Daoy (cell line): ENCODE data around the gene FBXL15. TPM values are rescaled to one million over a fixed set of nuclear protein-coding genes. Genes with fewer than 3 reads are reported as not detected.

Experiments used
- DNase-seq: peaks from one replicate; pipeline ENCODE4 v3.0.0-alpha.2; 2015; ENCODE audit warnings: low read depth
- total RNA-seq: library from RNA; depleted of rRNA; stranded (reverse); fragments of >200 nt; shearing (Covaris generic); gene quantifications from 2 replicates; pipeline ENCODE4 v1.2.3, GENCODE V29; 2014

Gene FBXL15
- total RNA-seq, 1 experiment from 2014 or later, result 8.1 TPM

- DNase-seq, result no peak
Measured at GRCh38 chr10:102398172-102399020, 22.2 kb upstream of the FBXL15 start.

GRCh38 chr10:102399217-102400021 is 21.2 kb upstream of the FBXL15 start:
- peak; percentile 89 for DNase-seq

GRCh38 chr10:102400076-102400475 is 20.6 kb upstream of the FBXL15 start:
- no peak for DNase-seq

DNA sequence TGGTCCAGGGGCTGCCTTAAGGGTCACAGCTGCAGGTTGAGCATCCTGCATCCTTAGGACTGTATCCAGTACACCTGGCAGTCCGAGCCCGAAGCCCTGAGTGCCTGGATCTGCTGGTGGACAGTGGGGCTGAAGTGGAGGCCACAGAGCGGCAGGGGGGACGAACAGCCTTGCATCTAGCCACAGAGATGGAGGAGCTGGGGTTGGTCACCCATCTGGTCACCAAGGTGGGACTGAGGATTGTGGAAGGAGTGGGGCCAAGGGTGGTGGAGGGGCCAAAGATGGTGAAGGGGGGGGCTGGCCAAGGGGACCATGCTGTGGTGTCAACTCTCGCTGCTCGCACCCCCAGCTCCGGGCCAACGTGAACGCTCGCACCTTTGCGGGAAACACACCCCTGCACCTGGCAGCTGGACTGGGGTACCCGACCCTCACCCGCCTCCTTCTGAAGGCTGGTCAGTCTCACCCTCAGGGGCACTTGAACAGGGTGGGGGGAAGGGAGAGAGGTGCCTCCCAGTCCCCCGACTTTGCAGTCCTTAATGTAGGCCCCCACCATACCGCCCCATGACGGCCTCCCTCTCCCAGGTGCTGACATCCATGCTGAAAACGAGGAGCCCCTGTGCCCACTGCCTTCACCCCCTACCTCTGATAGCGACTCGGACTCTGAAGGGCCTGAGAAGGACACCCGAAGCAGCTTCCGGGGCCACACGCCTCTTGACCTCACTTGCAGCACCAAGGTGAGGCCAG is 19.9 kb upstream of the FBXL15 start:
- DNase-seq, result no peak

GRCh38 chr10:102401342-102401654 is 19.3 kb upstream of the FBXL15 start:
- no peak for DNase-seq

- peak; percentile 68 for DNase-seq
Measured at GRCh38 chr10:102401735-102402511, 18.7 kb upstream of the FBXL15 start.

- no peak for DNase-seq
Measured at GRCh38 chr10:102402512-102402896, 18.1 kb upstream of the FBXL15 start.

DNA sequence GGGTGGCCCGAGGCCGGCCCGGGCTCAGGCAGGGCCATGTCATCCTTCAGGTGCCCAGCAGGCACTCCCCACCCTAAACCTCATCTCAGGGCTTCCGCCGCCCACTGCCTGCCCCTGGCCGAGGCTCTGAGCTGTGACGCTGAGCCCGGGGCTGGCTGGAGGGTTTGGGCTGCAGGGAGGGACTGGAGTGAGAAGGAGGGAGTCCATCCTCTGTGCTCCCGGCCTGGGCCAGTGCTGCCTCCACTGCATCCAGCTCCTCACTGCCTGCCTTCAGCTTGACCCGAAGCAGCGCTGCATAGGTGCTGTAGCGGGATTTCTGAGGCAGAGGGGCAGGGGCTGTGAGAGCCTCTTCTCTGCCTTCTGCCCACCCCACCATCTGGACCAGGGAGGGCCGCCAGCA is 17.5 kb upstream of the FBXL15 start:
- no peak for DNase-seq

- no peak for DNase-seq
Measured at GRCh38 chr10:102404361-102405107, 16.1 kb upstream of the FBXL15 start.

DNA sequence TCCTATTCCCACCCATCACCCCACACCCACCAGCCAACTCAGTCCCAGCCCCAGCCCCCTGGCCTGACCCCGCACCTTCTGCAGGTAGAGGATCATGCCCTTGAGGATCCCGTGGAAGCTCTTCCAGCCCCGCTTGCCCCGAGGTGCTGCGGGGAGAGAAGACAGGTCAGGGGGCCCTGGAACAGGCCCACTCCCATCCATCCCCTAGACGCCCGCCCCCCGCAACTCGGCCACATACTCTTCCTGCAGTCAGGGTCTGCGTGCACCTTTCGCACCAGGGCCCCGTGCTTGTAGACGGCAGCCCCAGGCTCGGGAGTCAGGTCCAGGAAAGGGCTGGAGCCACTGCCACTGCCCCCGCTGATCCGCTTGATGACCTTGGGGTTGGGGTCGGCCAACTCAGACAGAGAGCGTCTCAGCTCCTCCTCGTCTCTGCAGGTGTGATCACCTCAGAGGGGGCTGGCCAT is 15.5 kb upstream of the FBXL15 start:
- DNase-seq, result no peak

DNA sequence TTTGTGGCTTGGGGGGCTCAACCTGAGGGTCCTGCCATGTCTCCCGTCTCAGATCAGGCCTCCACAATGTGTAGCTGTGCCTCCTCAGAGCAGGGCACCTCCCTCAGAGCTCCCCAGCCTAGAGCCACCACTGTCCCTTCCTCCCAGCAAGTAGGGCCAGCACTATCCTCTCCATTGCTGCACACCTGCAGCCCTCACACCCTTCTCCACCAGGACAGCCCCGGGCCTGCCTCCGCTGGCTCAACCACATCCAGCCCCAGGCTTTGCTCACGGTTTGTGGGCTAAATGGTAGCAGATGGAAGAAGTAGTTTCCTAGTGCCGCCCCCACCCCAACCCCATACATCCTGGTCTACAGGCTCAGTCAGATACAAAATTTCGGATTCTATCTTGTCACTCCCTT is 15.0 kb upstream of the FBXL15 start:
- DNase-seq, result no peak

- DNase-seq, result no peak
Measured at GRCh38 chr10:102406815-102407214, 13.8 kb upstream of the FBXL15 start.

DNA sequence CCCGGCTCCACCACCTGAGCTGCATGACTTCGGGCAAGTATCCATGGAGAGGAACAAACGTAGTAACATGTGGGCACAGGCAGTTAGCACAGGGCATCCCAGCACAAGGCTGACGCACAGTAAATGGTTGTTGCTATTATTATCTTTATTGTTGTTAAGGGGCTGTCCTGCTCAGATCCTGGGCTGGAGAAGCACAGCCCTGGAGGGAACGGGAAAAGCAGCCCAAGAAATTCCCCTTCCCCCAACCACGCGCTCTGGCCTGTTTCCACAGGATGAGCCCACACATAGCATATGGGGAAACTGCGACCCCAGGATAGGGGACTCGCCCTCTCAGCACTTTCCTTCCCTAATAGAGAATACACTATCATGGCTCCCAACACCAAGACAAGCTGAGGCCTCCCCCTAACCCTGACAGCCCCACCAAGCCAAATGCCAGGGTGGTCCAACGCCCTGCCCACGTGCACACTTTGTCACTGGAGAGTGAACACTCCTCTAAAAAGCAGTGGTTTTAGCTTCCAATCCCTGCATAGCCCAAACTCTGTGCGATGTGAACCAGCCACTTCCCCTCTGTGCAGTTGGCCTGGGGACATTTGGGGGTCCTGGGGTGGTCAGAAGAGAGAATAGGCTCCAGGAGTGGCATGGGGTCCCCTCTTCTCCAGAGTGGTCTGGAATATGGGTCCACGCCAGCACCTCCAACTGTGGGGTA is 13.1 kb upstream of the FBXL15 start:
- DNase-seq, result no peak

DNA sequence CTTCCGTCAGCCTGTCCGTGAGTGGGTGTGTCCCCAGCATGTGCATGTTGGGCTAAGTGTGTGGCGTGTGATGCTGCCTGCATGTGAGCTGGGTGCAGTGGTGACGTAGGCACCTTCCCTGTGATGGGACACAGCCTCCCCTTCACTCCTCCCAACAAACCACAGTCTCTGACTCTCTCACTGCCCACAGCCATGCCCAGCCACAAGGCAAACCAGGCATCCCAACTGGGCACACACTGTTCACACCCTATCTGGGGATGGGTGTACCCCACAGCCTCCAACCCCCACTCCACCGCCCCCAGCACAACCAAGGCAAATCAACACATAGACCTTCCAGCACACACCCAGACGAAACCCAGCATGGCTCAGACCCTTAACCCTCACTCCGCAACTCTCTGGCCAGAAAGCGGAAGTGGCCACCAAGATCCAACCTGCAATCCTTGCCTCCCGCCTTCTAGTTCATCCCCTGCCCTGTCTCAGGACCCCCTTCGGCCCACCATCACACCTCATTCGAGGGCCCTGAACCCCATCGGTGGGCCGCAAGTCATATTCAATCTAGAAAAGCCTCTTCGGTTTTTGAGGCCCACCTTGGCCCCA is 12.4 kb upstream of the FBXL15 start:
- no peak for DNase-seq

GRCh38 chr10:102408728-102409603 is 11.7 kb upstream of the FBXL15 start:
- DNase-seq, result no peak

GRCh38 chr10:102409604-102410428 is 10.8 kb upstream of the FBXL15 start:
- DNase-seq, result no peak

GRCh38 chr10:102410429-102411073 is 10.1 kb upstream of the FBXL15 start:
- no peak for DNase-seq
